ENCODE results near the gene RNF126.

Gene RNF126

DNA sequence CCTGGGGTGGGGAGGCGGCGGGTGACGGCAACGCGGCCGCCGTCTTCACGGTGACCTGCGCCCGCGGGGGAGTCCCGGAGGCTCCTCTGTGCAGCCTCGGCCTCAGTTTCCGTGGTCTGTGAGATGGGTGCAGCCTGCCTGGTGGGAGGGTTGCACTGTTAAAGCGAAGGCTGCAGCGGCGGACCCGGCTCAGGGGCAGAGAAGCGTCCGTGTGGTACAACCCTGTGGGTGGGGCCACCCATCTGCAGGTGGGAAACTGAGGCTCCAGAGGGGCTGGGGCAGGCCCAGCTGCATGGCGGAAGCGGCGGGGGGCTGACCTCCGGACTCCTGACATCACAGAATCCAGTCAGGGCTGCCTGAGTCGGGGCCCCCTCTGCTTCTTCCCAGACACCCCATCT is 22.9 kb downstream of the RNF126 start:
- Histone ChIP-seq H3K79me1 (ENCODE audit: low read depth, low read length) (no peaks in the 10 kb centered on the region), H4K8ac (ENCODE audit: low read depth, low read length) (no peak overlapping the region), H2BK5ac (ENCODE audit: low read length) (peak overlapping the region; percentile 39), H3K14ac (ENCODE audit: low read length) (peak overlapping the region; percentile 89), H3K27me3 (ENCODE audit: control insufficient read depth in 3 of 3, insufficient read depth in 3 of 3, low read depth in 1 of 3, low read length in 3 of 3) (peaks cover 0 to 4% (median 0%) of the 10 kb centered on the region in 3 experiments), H3K9me3 (replicated peaks in 1 of 2; ENCODE audit: control insufficient read depth in 2 of 2, insufficient read depth in 1 of 2, low read depth in 1 of 2, low read length in 2 of 2) (no peaks in the 10 kb centered on the region), H2AFZ (ENCODE audit: low read length) (peak overlapping the region; percentile 73), H4K91ac (ENCODE audit: low read depth, low read length, poor library complexity) (no peak overlapping the region), H3K36me3 (replicated peaks in 1 of 2; ENCODE audit: control insufficient read depth in 2 of 2, insufficient read depth in 2 of 2, low read length in 2 of 2) (peaks cover 0 to 6% of the 10 kb centered on the region in 2 donors), H2AK5ac (ENCODE audit: low read depth, low read length) (peak overlapping the region; percentile 81), H3K4ac (ENCODE audit: low read length) (no peak overlapping the region), H3K4me1 (ENCODE audit: control insufficient read depth in 2 of 2, insufficient read depth in 1 of 2, low read depth in 1 of 2, low read length in 2 of 2) (peaks cover 0 to 2% of the 10 kb centered on the region in 2 donors), H3K4me2 (ENCODE audit: insufficient read depth, low read length, poor library complexity, severe bottlenecking) (peak overlapping the region; percentile 98), H2BK12ac (ENCODE audit: low read length) (peak overlapping the region; percentile 84), H3K4me3 (ENCODE audit: low read length in 2 of 2) (peak overlapping the region in 1 of 2 donors; percentile 76), H3K27ac (replicated peaks; ENCODE audit: low read length) (no peak overlapping the region), H2BK120ac (ENCODE audit: low read depth, low read length) (no peak overlapping the region), H3K18ac (ENCODE audit: low read length) (peak overlapping the region; percentile 87), H3K9ac (ENCODE audit: low read depth, low read length, poor library complexity) (peak overlapping the region; percentile 88), H3K23ac (ENCODE audit: low read depth, low read length, poor library complexity) (peak overlapping the region; percentile 31), H2BK15ac (ENCODE audit: low read length) (peak overlapping the region; percentile 75)
- DNase-seq (ENCODE audit: low spot score) = no peak
- WGBS, 2 donors (ENCODE audit: extremely low coverage in 2 of 2, insufficient read length in 2 of 2, insufficient replicate concordance in 1 of 2) = no CpG with 5 or more reads among the region's 25 CpGs

DNA sequence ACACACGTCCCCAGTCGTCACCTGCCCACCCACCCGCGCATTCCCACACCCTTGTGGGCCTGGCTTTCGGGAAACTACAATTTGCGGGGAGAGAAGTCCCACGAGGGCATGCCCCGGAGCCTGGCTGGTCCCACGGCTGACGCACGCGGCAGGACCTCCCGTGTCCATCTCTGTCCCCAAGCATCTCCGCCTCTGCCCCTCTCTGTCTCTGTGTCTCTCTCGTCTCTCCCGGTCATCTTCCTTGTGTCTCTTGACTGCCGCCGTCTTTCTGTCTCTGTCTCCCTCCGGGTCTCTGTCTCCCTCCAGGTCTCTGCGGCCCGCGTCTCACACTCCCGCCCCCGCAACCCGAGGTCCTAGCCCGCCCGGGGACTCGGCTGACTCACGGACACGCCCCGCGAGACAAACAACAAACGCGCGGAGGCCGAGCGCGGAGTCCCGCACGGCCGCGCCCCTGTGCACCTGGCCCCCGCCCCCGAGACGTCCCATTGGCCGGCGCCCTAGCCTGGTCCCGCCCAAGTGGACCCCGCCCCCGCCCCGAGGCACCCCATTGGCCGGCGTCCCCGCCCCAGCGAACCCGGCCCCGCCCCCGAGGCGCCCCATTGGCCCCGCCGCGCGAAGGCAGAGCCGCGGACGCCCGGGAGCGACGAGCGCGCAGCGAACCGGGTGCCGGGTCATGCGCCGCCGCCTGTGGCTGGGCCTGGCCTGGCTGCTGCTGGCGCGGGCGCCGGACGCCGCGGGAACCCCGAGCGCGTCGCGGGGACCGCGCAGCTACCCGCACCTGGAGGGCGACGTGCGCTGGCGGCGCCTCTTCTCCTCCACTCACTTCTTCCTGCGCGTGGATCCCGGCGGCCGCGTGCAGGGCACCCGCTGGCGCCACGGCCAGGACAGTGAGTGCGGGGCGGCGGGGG is 23.5 kb downstream of the RNF126 start, which contains the start of gene FGF22:
Gene FGF22 (plus strand): TSS at position 627 of the 908 bp plus-strand sequence. CDS start 47 bp downstream, at position 674.
- peak within 1 kb of the TSS; percentile 88 for H3K9ac ChIP-seq (ENCODE audit: low read depth, low read length, poor library complexity)
- peaks cover 0 to 4% (median 0%) of the 10 kb centered on the region in 3 experiments for H3K27me3 ChIP-seq (ENCODE audit: control insufficient read depth in 3 of 3, insufficient read depth in 3 of 3, low read depth in 1 of 3, low read length in 3 of 3)
- H3K23ac ChIP-seq (ENCODE audit: low read depth, low read length, poor library complexity) = peak within 1 kb of the TSS; percentile 65
- H2BK12ac ChIP-seq (ENCODE audit: low read length) = peak within 1 kb of the TSS; percentile 84
- no peaks in the 10 kb centered on the region for H3K9me3 ChIP-seq (replicated peaks in 1 of 2; ENCODE audit: control insufficient read depth in 2 of 2, insufficient read depth in 1 of 2, low read depth in 1 of 2, low read length in 2 of 2)
- peak within 1 kb of the TSS; percentile 89 for H3K14ac ChIP-seq (ENCODE audit: low read length)
- H3K18ac ChIP-seq (ENCODE audit: low read length) = peak within 1 kb of the TSS; percentile 87
- H3K4ac ChIP-seq (ENCODE audit: low read length) = no peak within 1 kb of the TSS
- H4K91ac ChIP-seq (ENCODE audit: low read depth, low read length, poor library complexity) = no peak within 1 kb of the TSS
- H3K79me1 ChIP-seq (ENCODE audit: low read depth, low read length) = peaks cover 2% of the 10 kb centered on the region
- H3K4me2 ChIP-seq (ENCODE audit: insufficient read depth, low read length, poor library complexity, severe bottlenecking) = peak within 1 kb of the TSS; percentile 98
- H4K8ac ChIP-seq (ENCODE audit: low read depth, low read length) = peak within 1 kb of the TSS; percentile 9
- H3K27ac ChIP-seq (replicated peaks; ENCODE audit: low read length) = no peak within 1 kb of the TSS
- peak within 1 kb of the TSS; percentile 96 for H2AFZ ChIP-seq (ENCODE audit: low read length)
- H3K36me3 ChIP-seq (replicated peaks in 1 of 2; ENCODE audit: control insufficient read depth in 2 of 2, insufficient read depth in 2 of 2, low read length in 2 of 2) = peaks cover 0 to 6% of the 10 kb centered on the region in 2 donors
- WGBS, 2 donors (ENCODE audit: extremely low coverage in 2 of 2, insufficient read length in 2 of 2, insufficient replicate concordance in 1 of 2) = no CpG with 5 or more reads among the region's 109 CpGs
- DNase-seq (ENCODE audit: low spot score) = peak; percentile 86
- H2BK15ac ChIP-seq (ENCODE audit: low read length) = peak within 1 kb of the TSS; percentile 75
- H3K4me3 ChIP-seq (ENCODE audit: low read length in 2 of 2) = peak within 1 kb of the TSS; percentile 43 to 76
- H2BK120ac ChIP-seq (ENCODE audit: low read depth, low read length) = no peak within 1 kb of the TSS
- H2AK5ac ChIP-seq (ENCODE audit: low read depth, low read length) = peak within 1 kb of the TSS; percentile 81
- H2BK5ac ChIP-seq (ENCODE audit: low read length) = peak within 1 kb of the TSS; percentile 39
- H3K4me1 ChIP-seq (ENCODE audit: control insufficient read depth in 2 of 2, insufficient read depth in 1 of 2, low read depth in 1 of 2, low read length in 2 of 2) = peaks cover 0 to 2% of the 10 kb centered on the region in 2 donors

DNA sequence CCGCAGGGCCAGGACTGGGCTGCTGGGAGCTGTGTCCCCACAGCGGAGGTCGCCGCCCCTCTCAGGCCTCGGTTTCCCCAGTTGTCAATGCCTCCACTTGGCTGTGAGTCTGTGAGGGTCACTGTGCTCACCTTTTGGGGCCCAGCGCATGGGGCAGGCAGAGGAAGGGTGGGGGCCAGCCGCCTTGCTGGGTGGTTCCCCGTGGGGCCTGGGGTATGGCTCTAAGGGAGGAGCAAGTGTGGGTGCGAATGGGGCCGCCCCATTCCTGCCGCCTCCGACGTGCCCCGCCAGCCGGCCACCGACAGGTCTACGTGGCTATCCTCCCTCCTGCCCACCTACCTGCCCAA is 24.1 kb downstream of the RNF126 start:
- Histone ChIP-seq H2BK15ac (ENCODE audit: low read length) (no peak overlapping the region), H2BK5ac (ENCODE audit: low read length) (no peak overlapping the region), H3K36me3 (replicated peaks in 1 of 2; ENCODE audit: control insufficient read depth in 2 of 2, insufficient read depth in 2 of 2, low read length in 2 of 2) (peaks cover 0 to under 1% of the 10 kb centered on the region in 2 donors), H2BK120ac (ENCODE audit: low read depth, low read length) (no peak overlapping the region), H3K4me2 (ENCODE audit: insufficient read depth, low read length, poor library complexity, severe bottlenecking) (peak overlapping the region; percentile 78), H3K27ac (replicated peaks; ENCODE audit: low read length) (no peak overlapping the region), H3K27me3 (ENCODE audit: control insufficient read depth in 3 of 3, insufficient read depth in 3 of 3, low read depth in 1 of 3, low read length in 3 of 3) (peaks cover 0 to 4% (median 0%) of the 10 kb centered on the region in 3 experiments), H3K79me1 (ENCODE audit: low read depth, low read length) (peaks cover 5% of the 10 kb centered on the region), H3K14ac (ENCODE audit: low read length) (peak overlapping the region; percentile 56), H3K4me1 (ENCODE audit: control insufficient read depth in 2 of 2, insufficient read depth in 1 of 2, low read depth in 1 of 2, low read length in 2 of 2) (peaks cover 5 to 6% of the 10 kb centered on the region in 2 donors), H3K4ac (ENCODE audit: low read length) (no peak overlapping the region), H3K9me3 (replicated peaks in 1 of 2; ENCODE audit: control insufficient read depth in 2 of 2, insufficient read depth in 1 of 2, low read depth in 1 of 2, low read length in 2 of 2) (no peaks in the 10 kb centered on the region), H4K91ac (ENCODE audit: low read depth, low read length, poor library complexity) (no peak overlapping the region), H3K23ac (ENCODE audit: low read depth, low read length, poor library complexity) (peak overlapping the region; percentile 65), H3K4me3 (ENCODE audit: low read length in 2 of 2) (peak overlapping the region in 1 of 2 donors; percentile 43), H2AFZ (ENCODE audit: low read length) (peak overlapping the region; percentile 96), H4K8ac (ENCODE audit: low read depth, low read length) (peak overlapping the region; percentile 9), H3K18ac (ENCODE audit: low read length) (peak overlapping the region; percentile 24), H2AK5ac (ENCODE audit: low read depth, low read length) (peak overlapping the region; percentile 71), H3K9ac (ENCODE audit: low read depth, low read length, poor library complexity) (no peak overlapping the region), H2BK12ac (ENCODE audit: low read length) (no peak overlapping the region)
- DNase-seq (ENCODE audit: low spot score) = no peak
- no CpG with 5 or more reads among the region's 17 CpGs for WGBS, 2 donors (ENCODE audit: extremely low coverage in 2 of 2, insufficient read length in 2 of 2, insufficient replicate concordance in 1 of 2)
